ENCODE measurements around the gene LGALS1.

The LGALS1 gene

DNA sequence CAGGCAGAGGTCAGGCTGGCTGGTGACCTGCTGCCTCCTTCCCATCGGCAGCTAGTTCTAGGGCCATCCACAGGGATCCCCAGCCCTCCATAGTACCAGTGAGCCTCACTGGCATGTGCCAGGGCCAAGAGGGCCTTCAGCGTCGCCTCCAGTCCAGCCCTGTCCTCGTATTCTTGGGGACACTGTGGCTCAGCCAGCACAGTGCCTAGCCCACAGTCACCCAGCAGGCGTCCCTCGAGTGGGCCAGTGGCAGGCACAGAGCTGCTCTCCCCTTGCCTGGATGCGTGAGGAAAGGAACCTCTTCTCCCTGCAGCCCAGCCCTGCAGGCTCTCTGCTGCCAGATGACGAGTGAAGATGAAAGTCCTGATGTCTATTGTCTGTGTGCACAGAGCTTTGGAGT, 46.6 kb upstream of the LGALS1 start:
- Histone ChIP-seq H3K4me3 (ENCODE audit: control insufficient read depth in 1 of 7, extremely low read depth in 1 of 7, insufficient read depth in 4 of 7, low read depth in 2 of 7, low read length in 6 of 7) (no peak overlapping the region), H3K4me1 (ENCODE audit: control extremely low read depth in 1 of 4, control insufficient read depth in 4 of 4, insufficient read depth in 4 of 4, low read length in 3 of 4) (peaks cover 4 to 85% (median 58%) of the 10 kb centered on the region in 4 experiments), H3K27me3 (replicated peaks in 2 of 5; ENCODE audit: control insufficient read depth in 4 of 5, insufficient read depth in 5 of 5, low read length in 4 of 5) (no peaks in the 10 kb centered on the region), H3K27ac (ENCODE audit: insufficient read depth in 1 of 2, low read depth in 1 of 2, low read length in 2 of 2, poor library complexity in 1 of 2, severe bottlenecking in 2 of 2) (no peak overlapping the region), H3K36me3 (ENCODE audit: control insufficient read depth in 4 of 4, insufficient read depth in 4 of 4, low read length in 3 of 4) (peaks cover 0 to 62% (median 28%) of the 10 kb centered on the region in 4 experiments), H3K9me3 (ENCODE audit: control extremely low read depth in 1 of 5, control insufficient read depth in 4 of 5, insufficient read depth in 2 of 5, low read depth in 1 of 5, low read length in 4 of 5) (no peaks in the 10 kb centered on the region)
- DNase-seq = no peak
- CTCF ChIA-PET = interaction anchor here (0.8 to 31.2 kb wide), 4 partner anchors 7 to 702 kb away, joined by 3 to 672 read pairs (median 622); partner anchors contain the start of genes GGA1, LGALS1, NOL12 and PDXP
- POLR2A ChIA-PET = no interaction called here
- 96% methylated on average over 6 of the region's 8 CpGs for WGBS (ENCODE audit: insufficient coverage)

DNA sequence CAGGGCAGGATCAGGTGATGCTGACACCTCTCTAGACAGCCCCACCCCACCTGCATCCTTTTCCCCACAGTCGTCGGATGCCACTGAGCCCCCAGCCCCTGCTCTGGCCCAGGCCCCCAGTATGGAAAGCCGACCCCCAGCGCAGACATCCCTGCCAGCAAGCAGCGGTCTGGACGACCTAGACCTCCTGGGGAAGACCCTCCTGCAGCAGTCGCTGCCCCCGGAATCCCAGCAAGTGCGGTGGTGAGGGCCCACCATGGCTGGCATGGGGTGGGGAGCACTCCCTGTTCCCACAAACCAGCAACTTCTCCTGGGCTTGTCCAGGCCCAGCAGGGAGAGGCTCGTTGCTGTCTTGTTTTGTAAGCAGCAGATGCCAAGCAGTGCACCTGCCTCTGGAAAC, 45.5 kb upstream of the LGALS1 start:
- no peaks in the 10 kb centered on the region for H3K9me3 ChIP-seq (ENCODE audit: control extremely low read depth in 1 of 5, control insufficient read depth in 4 of 5, insufficient read depth in 2 of 5, low read depth in 1 of 5, low read length in 4 of 5)
- H3K4me1 ChIP-seq (ENCODE audit: control extremely low read depth in 1 of 4, control insufficient read depth in 4 of 4, insufficient read depth in 4 of 4, low read length in 3 of 4) = peaks cover 4 to 91% (median 65%) of the 10 kb centered on the region in 4 experiments
- H3K27me3 ChIP-seq (replicated peaks in 2 of 5; ENCODE audit: control insufficient read depth in 4 of 5, insufficient read depth in 5 of 5, low read length in 4 of 5) = no peaks in the 10 kb centered on the region
- CTCF ChIA-PET = interaction anchor here (0.7 to 31.2 kb wide), 5 partner anchors 6 to 1253 kb away, joined by 3 to 672 read pairs (median 622); partner anchors contain the start of genes GGA1, LGALS1, NOL12 and PDXP
- H3K27ac ChIP-seq (ENCODE audit: insufficient read depth in 1 of 2, low read depth in 1 of 2, low read length in 2 of 2, poor library complexity in 1 of 2, severe bottlenecking in 2 of 2) = no peak overlapping the region
- WGBS (ENCODE audit: insufficient coverage) = 93% methylated on average over 10 of the region's 10 CpGs
- POLR2A ChIA-PET = no interaction called here
- no peak for DNase-seq
- H3K4me3 ChIP-seq (ENCODE audit: control insufficient read depth in 1 of 7, extremely low read depth in 1 of 7, insufficient read depth in 4 of 7, low read depth in 2 of 7, low read length in 6 of 7) = no peak overlapping the region
- H3K36me3 ChIP-seq (ENCODE audit: control insufficient read depth in 4 of 4, insufficient read depth in 4 of 4, low read length in 3 of 4) = peaks cover 0 to 54% (median 25%) of the 10 kb centered on the region in 4 experiments

DNA sequence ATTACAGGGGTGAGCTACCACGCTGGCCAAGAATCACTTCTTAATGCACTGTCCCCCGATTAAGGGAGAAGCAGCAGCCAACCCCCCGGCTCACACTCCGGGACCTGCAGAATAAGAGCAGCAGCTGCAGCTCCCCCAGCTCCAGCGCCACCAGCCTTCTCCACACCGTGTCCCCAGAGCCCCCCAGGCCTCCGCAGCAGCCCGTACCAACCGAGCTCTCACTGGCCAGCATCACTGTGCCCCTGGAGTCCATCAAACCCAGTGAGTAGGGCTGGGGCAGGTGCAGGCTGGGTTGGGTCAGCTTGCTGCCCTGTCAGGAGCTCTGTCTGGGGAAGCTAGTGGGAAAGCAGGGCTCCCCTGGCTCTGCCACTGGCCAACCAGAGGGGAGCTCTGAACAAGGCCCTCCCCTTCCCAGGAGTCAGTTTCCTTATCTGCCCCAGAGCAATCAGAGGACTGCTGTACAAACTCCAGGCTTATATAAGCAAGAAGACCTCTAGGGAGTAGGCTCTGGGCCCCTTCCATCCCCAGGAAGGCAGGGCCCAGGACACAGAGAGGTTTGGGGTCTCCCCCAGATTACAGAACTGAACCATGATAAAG, 44.5 kb upstream of the LGALS1 start:
- ChIA-PET CTCF (interaction anchor here (0.9 to 31.2 kb wide), 7 partner anchors 5 to 85 kb away, joined by 3 to 672 read pairs (median 5); partner anchors contain the start of genes GGA1, LGALS1, NOL12 and PDXP), POLR2A (no interaction called here)
- WGBS (ENCODE audit: insufficient coverage) = 98% methylated on average over 7 of the region's 9 CpGs
- H3K36me3 ChIP-seq (ENCODE audit: control insufficient read depth in 4 of 4, insufficient read depth in 4 of 4, low read length in 3 of 4) = peaks cover 0 to 45% (median 20%) of the 10 kb centered on the region in 4 experiments
- H3K27me3 ChIP-seq (replicated peaks in 2 of 5; ENCODE audit: control insufficient read depth in 4 of 5, insufficient read depth in 5 of 5, low read length in 4 of 5) = no peaks in the 10 kb centered on the region
- DNase-seq = no peak
- peak overlapping the region in 1 of 2 experiments; percentile 25 for H3K27ac ChIP-seq (ENCODE audit: insufficient read depth in 1 of 2, low read depth in 1 of 2, low read length in 2 of 2, poor library complexity in 1 of 2, severe bottlenecking in 2 of 2)
- H3K4me1 ChIP-seq (ENCODE audit: control extremely low read depth in 1 of 4, control insufficient read depth in 4 of 4, insufficient read depth in 4 of 4, low read length in 3 of 4) = peaks cover 4 to 92% (median 71%) of the 10 kb centered on the region in 4 experiments
- no peak overlapping the region for H3K4me3 ChIP-seq (ENCODE audit: control insufficient read depth in 1 of 7, extremely low read depth in 1 of 7, insufficient read depth in 4 of 7, low read depth in 2 of 7, low read length in 6 of 7)
- H3K9me3 ChIP-seq (ENCODE audit: control extremely low read depth in 1 of 5, control insufficient read depth in 4 of 5, insufficient read depth in 2 of 5, low read depth in 1 of 5, low read length in 4 of 5) = no peaks in the 10 kb centered on the region

DNA sequence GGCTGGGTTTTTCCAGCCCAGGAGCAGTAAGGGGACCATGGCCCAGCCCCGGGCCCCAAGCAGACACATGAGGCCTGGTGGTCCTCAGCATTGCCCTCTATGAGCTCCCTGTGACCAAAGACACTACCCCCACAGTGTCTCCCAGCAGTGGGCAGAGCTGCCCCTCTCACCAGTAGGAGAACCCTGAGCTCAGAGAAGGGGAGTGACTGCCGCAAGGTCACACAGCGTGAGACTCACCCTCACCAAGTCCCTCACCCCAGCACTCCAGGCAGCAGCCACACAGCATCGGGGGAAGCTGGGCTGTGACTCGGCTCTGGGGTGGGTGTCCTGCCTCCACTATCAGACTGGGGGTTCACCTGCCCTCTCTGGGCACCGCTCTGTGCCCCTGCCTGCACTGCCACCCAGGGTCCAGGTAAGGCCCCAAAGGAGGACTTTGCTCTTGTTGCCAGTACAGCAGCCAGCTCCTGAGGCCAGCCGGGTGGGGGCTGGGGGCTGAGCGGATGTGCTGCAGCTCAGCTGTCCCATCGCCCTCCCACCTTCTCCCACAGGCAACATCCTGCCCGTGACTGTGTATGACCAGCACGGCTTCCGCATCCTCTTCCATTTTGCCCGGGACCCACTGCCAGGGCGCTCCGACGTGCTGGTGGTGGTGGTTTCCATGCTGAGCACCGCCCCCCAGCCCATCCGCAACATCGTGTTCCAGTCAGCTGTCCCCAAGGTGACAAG, 43.8 kb upstream of the LGALS1 start:
- CTCF ChIA-PET = interaction anchor here (0.9 to 31.2 kb wide), 5 partner anchors 4 to 86 kb away, joined by 3 to 672 read pairs (median 622); partner anchors contain the start of genes GGA1, LGALS1, NOL12 and PDXP
- Histone ChIP-seq H3K4me1 (ENCODE audit: control extremely low read depth in 1 of 4, control insufficient read depth in 4 of 4, insufficient read depth in 4 of 4, low read length in 3 of 4) (peaks cover 4 to 92% (median 71%) of the 10 kb centered on the region in 4 experiments), H3K27me3 (replicated peaks in 2 of 5; ENCODE audit: control insufficient read depth in 4 of 5, insufficient read depth in 5 of 5, low read length in 4 of 5) (no peaks in the 10 kb centered on the region)

DNA sequence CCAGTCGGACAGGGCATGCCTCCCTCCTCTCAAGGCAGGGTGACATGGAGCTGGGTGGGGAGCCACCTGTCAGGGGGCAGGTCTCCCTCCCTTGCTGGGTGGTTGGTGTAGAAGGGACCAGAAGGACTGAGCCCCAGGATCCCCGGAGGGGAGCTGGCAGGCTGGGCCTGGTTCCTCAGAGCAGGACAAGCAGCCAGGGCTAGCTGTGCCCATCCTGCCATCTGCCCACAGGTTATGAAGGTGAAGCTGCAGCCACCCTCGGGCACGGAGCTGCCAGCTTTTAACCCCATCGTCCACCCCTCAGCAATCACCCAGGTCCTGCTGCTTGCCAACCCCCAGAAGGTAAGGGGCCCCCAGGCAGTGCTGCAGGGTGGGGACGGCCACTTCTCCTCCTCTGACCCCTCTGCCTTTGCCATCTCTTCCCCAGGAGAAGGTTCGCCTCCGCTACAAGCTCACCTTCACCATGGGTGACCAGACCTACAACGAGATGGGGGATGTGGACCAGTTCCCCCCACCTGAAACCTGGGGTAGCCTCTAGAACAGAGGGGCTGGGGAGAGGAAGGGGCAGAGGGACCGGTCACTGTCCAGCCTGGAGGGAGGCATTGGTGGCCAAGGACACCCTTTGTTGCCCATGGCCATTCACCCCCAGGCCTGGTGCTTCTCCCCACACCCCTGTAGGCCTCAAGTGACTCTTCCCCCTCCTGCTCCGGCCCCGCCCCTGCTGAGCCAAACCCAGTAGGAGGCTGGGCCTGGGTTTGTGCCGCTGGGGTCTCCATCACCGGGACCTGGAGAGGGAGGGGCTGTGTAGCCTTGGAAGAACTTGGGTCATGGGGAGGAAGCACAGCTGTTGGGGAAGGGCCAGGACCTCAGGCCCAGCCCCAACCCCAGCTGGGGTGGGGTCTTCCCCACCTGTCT, 43.0 kb upstream of the LGALS1 start:
- Histone ChIP-seq H3K36me3 (ENCODE audit: control insufficient read depth in 4 of 4, insufficient read depth in 4 of 4, low read length in 3 of 4) (peaks cover 0 to 45% (median 18%) of the 10 kb centered on the region in 4 experiments), H3K9me3 (ENCODE audit: control extremely low read depth in 1 of 5, control insufficient read depth in 4 of 5, insufficient read depth in 2 of 5, low read depth in 1 of 5, low read length in 4 of 5) (no peaks in the 10 kb centered on the region), H3K27me3 (replicated peaks in 2 of 5; ENCODE audit: control insufficient read depth in 4 of 5, insufficient read depth in 5 of 5, low read length in 4 of 5) (no peaks in the 10 kb centered on the region), H3K4me3 (ENCODE audit: control insufficient read depth in 1 of 7, extremely low read depth in 1 of 7, insufficient read depth in 4 of 7, low read depth in 2 of 7, low read length in 6 of 7) (peak overlapping the region in 3 of 7 experiments; percentile 42 to 56 (median 51)), H3K4me1 (ENCODE audit: control extremely low read depth in 1 of 4, control insufficient read depth in 4 of 4, insufficient read depth in 4 of 4, low read length in 3 of 4) (peaks cover 6 to 92% (median 71%) of the 10 kb centered on the region in 4 experiments), H3K27ac (ENCODE audit: insufficient read depth in 1 of 2, low read depth in 1 of 2, low read length in 2 of 2, poor library complexity in 1 of 2, severe bottlenecking in 2 of 2) (peak overlapping the region in 1 of 2 experiments; percentile 86)
- POLR2A ChIA-PET = interaction anchor here (1.4 to 1.6 kb wide), 2 partner anchors 24 to 26 kb away, joined by 4 to 7 read pairs; partner anchors contain the start of genes GGA1 and PDXP
- WGBS (ENCODE audit: insufficient coverage) = 78% methylated on average over 13 of the region's 14 CpGs
- CTCF ChIA-PET = interaction anchor here (1.2 to 31.2 kb wide), 4 partner anchors 3 to 71 kb away, joined by 3 to 672 read pairs (median 622); partner anchors contain the start of genes GGA1, LGALS1, NOL12 and PDXP
- no peak for DNase-seq

More for the DNA sequence above, 43.8 kb upstream of the LGALS1 start:
- Histone ChIP-seq H3K36me3 (ENCODE audit: control insufficient read depth in 4 of 4, insufficient read depth in 4 of 4, low read length in 3 of 4) (peaks cover 0 to 45% (median 18%) of the 10 kb centered on the region in 4 experiments), H3K9me3 (ENCODE audit: control extremely low read depth in 1 of 5, control insufficient read depth in 4 of 5, insufficient read depth in 2 of 5, low read depth in 1 of 5, low read length in 4 of 5) (no peaks in the 10 kb centered on the region), H3K27ac (ENCODE audit: insufficient read depth in 1 of 2, low read depth in 1 of 2, low read length in 2 of 2, poor library complexity in 1 of 2, severe bottlenecking in 2 of 2) (peak overlapping the region in 1 of 2 experiments; percentile 25), H3K4me3 (ENCODE audit: control insufficient read depth in 1 of 7, extremely low read depth in 1 of 7, insufficient read depth in 4 of 7, low read depth in 2 of 7, low read length in 6 of 7) (no peak overlapping the region)
- no peak for DNase-seq
- 91% methylated on average over 17 of the region's 19 CpGs for WGBS (ENCODE audit: insufficient coverage)
- POLR2A ChIA-PET = interaction anchor here (0.6 kb wide), 1 partner anchor 111 kb away, joined by 3 read pairs; no protein-coding TSS in a partner anchor

DNA sequence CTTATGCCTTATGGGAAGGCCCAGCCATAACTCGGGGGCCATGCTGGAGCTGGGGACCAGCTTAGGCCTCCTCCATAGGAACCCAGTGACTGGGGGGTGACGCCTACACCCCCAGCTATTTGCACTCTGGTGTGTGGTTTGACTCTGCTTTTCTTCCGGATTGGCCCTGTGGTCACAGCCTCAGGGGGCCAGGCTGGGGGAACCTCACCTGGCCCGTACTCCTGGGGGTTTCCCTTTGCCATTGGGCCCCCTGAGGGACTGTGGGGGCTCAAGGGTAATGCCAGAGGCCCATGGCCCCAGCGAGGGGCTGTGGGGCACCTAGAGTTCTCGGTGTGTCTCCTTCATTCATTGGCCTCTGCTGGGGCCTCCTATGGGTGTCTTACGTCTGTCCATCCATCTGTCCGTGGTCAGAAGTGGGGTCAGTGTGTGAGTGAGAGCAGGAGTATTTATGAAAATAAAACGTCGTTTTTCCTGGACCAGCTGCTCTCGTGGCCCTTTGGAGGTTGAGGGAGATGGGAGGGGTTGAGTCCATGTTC, 42.3 kb upstream of the LGALS1 start:
- ChIA-PET CTCF (interaction anchor here (0.9 to 31.2 kb wide), 6 partner anchors 2 to 71 kb away, joined by 3 to 672 read pairs (median 313); partner anchors contain the start of genes GGA1, LGALS1, NOL12 and PDXP), POLR2A (interaction anchor here (0.6 to 1.6 kb wide), 6 partner anchors 10 to 162 kb away, joined by 3 to 7 read pairs (median 4); partner anchors contain the start of genes GGA1 and PDXP)
- peak overlapping the region in 4 of 7 experiments; percentile 38 to 56 (median 46) for H3K4me3 ChIP-seq (ENCODE audit: control insufficient read depth in 1 of 7, extremely low read depth in 1 of 7, insufficient read depth in 4 of 7, low read depth in 2 of 7, low read length in 6 of 7)
- H3K4me1 ChIP-seq (ENCODE audit: control extremely low read depth in 1 of 4, control insufficient read depth in 4 of 4, insufficient read depth in 4 of 4, low read length in 3 of 4) = peaks cover 3 to 92% (median 72%) of the 10 kb centered on the region in 4 experiments
- no peaks in the 10 kb centered on the region for H3K9me3 ChIP-seq (ENCODE audit: control extremely low read depth in 1 of 5, control insufficient read depth in 4 of 5, insufficient read depth in 2 of 5, low read depth in 1 of 5, low read length in 4 of 5)
- peak overlapping the region in 1 of 2 experiments; percentile 86 for H3K27ac ChIP-seq (ENCODE audit: insufficient read depth in 1 of 2, low read depth in 1 of 2, low read length in 2 of 2, poor library complexity in 1 of 2, severe bottlenecking in 2 of 2)
- H3K27me3 ChIP-seq (replicated peaks in 2 of 5; ENCODE audit: control insufficient read depth in 4 of 5, insufficient read depth in 5 of 5, low read length in 4 of 5) = no peaks in the 10 kb centered on the region
- DNase-seq = peak in 2 of 3 donors; percentile 79 to 82
- WGBS (ENCODE audit: insufficient coverage) = 6% methylated on average over 7 of the region's 11 CpGs
- peaks cover 0 to 44% (median 18%) of the 10 kb centered on the region in 4 experiments for H3K36me3 ChIP-seq (ENCODE audit: control insufficient read depth in 4 of 4, insufficient read depth in 4 of 4, low read length in 3 of 4)

All from common myeloid progenitor, CD34-positive (primary cell).